Measurements from ENCODE around the gene PAH. TPM values are rescaled to one million over a fixed set of nuclear protein-coding genes. Genes with fewer than 3 reads are reported as not detected.
A peak's percentile ranks its signal among the peaks of the same experiment; 100 is the strongest.

Gene PAH
- total RNA-seq, 2 donors from 2014 or later: 0.32 TPM; not detected in 1

GRCh38 chr12:102955926-102956737 lies 39.1 kb upstream of the PAH start:
- H3K27ac Mint-ChIP-seq: no peak overlapping the region
- H3K36me3 Mint-ChIP-seq: peaks cover 0 to 5% of the 10 kb centered on the region in 2 donors
- ATAC-seq (no peak), DNase-seq (ENCODE audit: low spot score in 2 of 2) (no peak)
- H3K9me3 Mint-ChIP-seq: no peaks in the 10 kb centered on the region

GRCh38 chr12:102954134-102954533 lies 37.1 kb upstream of the PAH start:
- no peak overlapping the region for H3K27ac Mint-ChIP-seq
- ATAC-seq: peak; percentile 61 to 75
- DNase-seq (ENCODE audit: low spot score in 2 of 2): no peak
- H3K9me3 Mint-ChIP-seq: no peaks in the 10 kb centered on the region
- peaks cover 0 to 5% of the 10 kb centered on the region in 2 donors for H3K36me3 Mint-ChIP-seq

- H3K27ac Mint-ChIP-seq: no peak overlapping the region
- ATAC-seq: peak in 1 of 2 donors; percentile 47
- H3K36me3 Mint-ChIP-seq: peaks cover 0 to 5% of the 10 kb centered on the region in 2 donors
- no peak for DNase-seq (ENCODE audit: low spot score in 2 of 2)
- no peaks in the 10 kb centered on the region for H3K9me3 Mint-ChIP-seq
Measured at GRCh38 chr12:102953221-102953620, 36.2 kb upstream of the PAH start.

GRCh38 chr12:102951841-102952240 lies 34.8 kb upstream of the PAH start:
- H3K27ac Mint-ChIP-seq: no peak overlapping the region
- ATAC-seq: no peak
- H3K36me3 Mint-ChIP-seq: peaks cover 0 to 2% of the 10 kb centered on the region in 2 donors
- DNase-seq (ENCODE audit: low spot score in 2 of 2): no peak
- H3K9me3 Mint-ChIP-seq: no peaks in the 10 kb centered on the region

GRCh38 chr12:102950950-102951619 lies 34.0 kb upstream of the PAH start:
- Mint-ChIP-seq H3K9me3 (no peaks in the 10 kb centered on the region), H3K36me3 (no peaks in the 10 kb centered on the region), H3K27ac (no peak overlapping the region)
- ATAC-seq: no peak
- DNase-seq (ENCODE audit: low spot score in 2 of 2): no peak

- ATAC-seq: no peak
- no peak for DNase-seq (ENCODE audit: low spot score in 2 of 2)
- Mint-ChIP-seq H3K9me3 (no peaks in the 10 kb centered on the region), H3K27ac (no peak overlapping the region), H3K36me3 (no peaks in the 10 kb centered on the region)
Measured at GRCh38 chr12:102950107-102950949, 33.3 kb upstream of the PAH start.

GRCh38 chr12:102948941-102949352 lies 31.9 kb upstream of the PAH start:
- H3K9me3 Mint-ChIP-seq: no peaks in the 10 kb centered on the region
- H3K27ac Mint-ChIP-seq: no peak overlapping the region
- peak in 1 of 2 donors; percentile 4 for ATAC-seq
- no peaks in the 10 kb centered on the region for H3K36me3 Mint-ChIP-seq
- peak in 1 of 2 donors; percentile 63 for DNase-seq (ENCODE audit: low spot score in 2 of 2)

- Mint-ChIP-seq H3K9me3 (peaks cover 0 to 4% of the 10 kb centered on the region in 2 donors), H3K36me3 (no peaks in the 10 kb centered on the region), H3K27ac (no peak overlapping the region)
- ATAC-seq (no peak), DNase-seq (ENCODE audit: low spot score in 2 of 2) (no peak)
Measured at GRCh38 chr12:102946042-102946441, 29.0 kb upstream of the PAH start.

- ATAC-seq (no peak), DNase-seq (ENCODE audit: low spot score in 2 of 2) (no peak)
- no peak overlapping the region for H3K27ac Mint-ChIP-seq
- H3K9me3 Mint-ChIP-seq: peaks cover 0 to 5% of the 10 kb centered on the region in 2 donors
- peaks cover 0 to 4% of the 10 kb centered on the region in 2 donors for H3K36me3 Mint-ChIP-seq
Measured at GRCh38 chr12:102939670-102940222, 22.7 kb upstream of the PAH start.

- H3K9me3 Mint-ChIP-seq: peaks cover 0 to 5% of the 10 kb centered on the region in 2 donors
- DNase-seq (ENCODE audit: low spot score in 2 of 2): no peak
- ATAC-seq: no peak
- H3K36me3 Mint-ChIP-seq: peaks cover 0 to 4% of the 10 kb centered on the region in 2 donors
- H3K27ac Mint-ChIP-seq: no peak overlapping the region
Measured at GRCh38 chr12:102939059-102939458, 22.0 kb upstream of the PAH start.

GRCh38 chr12:102933168-102933567 lies 16.1 kb upstream of the PAH start:
- Mint-ChIP-seq H3K27ac (no peak overlapping the region), H3K36me3 (no peaks in the 10 kb centered on the region), H3K9me3 (no peaks in the 10 kb centered on the region)
- ATAC-seq (no peak), DNase-seq (ENCODE audit: low spot score in 2 of 2) (no peak)

- no peak overlapping the region for H3K27ac Mint-ChIP-seq
- no peaks in the 10 kb centered on the region for H3K9me3 Mint-ChIP-seq
- H3K36me3 Mint-ChIP-seq: no peaks in the 10 kb centered on the region
- no peak for DNase-seq (ENCODE audit: low spot score in 2 of 2)
- ATAC-seq: no peak
Measured at GRCh38 chr12:102927220-102927619, 10.2 kb upstream of the PAH start.

GRCh38 chr12:102921240-102921639 lies 4.2 kb upstream of the PAH start:
- Mint-ChIP-seq H3K9me3 (no peaks in the 10 kb centered on the region), H3K27ac (no peak overlapping the region), H3K36me3 (no peaks in the 10 kb centered on the region)
- DNase-seq (ENCODE audit: low spot score in 2 of 2) (no peak), ATAC-seq (no peak)

GRCh38 chr12:102920271-102920670 lies 3.2 kb upstream of the PAH start:
- DNase-seq (ENCODE audit: low spot score in 2 of 2): no peak
- no peaks in the 10 kb centered on the region for H3K9me3 Mint-ChIP-seq
- ATAC-seq: no peak
- H3K36me3 Mint-ChIP-seq: no peaks in the 10 kb centered on the region
- H3K27ac Mint-ChIP-seq: no peak overlapping the region

GRCh38 chr12:102918840-102919239 lies 1.8 kb upstream of the PAH start:
- Mint-ChIP-seq H3K9me3 (no peaks in the 10 kb centered on the region), H3K36me3 (no peaks in the 10 kb centered on the region), H3K27ac (no peak overlapping the region)
- ATAC-seq: no peak
- DNase-seq (ENCODE audit: low spot score in 2 of 2): no peak

- Mint-ChIP-seq H3K9me3 (no peaks in the 10 kb centered on the region), H3K27ac (peak overlapping the region in 1 of 2 donors; percentile 51), H3K36me3 (no peaks in the 10 kb centered on the region)
- ATAC-seq: no peak
- no peak for DNase-seq (ENCODE audit: low spot score in 2 of 2)
Measured at GRCh38 chr12:102916252-102917025, 605 bp downstream of the PAH start.
